ENCODE results near the gene GLYATL2.

The GLYATL2 gene

GRCh38 chr11:58837707-58838388 lies 6.7 kb downstream of the GLYATL2 start:
- DNase-seq (ENCODE audit: low spot score), result no peak
- TF ChIP-seq CTCF (IDR thresholded peaks at IDR 0.05; ENCODE audit: borderline replicate concordance, control extremely low read depth, extremely low read depth, insufficient read depth, missing control alignments), result no peak
- in situ Hi-C loops (cut with MboI; ENCODE audit: low sequenced_read_pairs, unreplicated experiment), result no loop called here

DNA sequence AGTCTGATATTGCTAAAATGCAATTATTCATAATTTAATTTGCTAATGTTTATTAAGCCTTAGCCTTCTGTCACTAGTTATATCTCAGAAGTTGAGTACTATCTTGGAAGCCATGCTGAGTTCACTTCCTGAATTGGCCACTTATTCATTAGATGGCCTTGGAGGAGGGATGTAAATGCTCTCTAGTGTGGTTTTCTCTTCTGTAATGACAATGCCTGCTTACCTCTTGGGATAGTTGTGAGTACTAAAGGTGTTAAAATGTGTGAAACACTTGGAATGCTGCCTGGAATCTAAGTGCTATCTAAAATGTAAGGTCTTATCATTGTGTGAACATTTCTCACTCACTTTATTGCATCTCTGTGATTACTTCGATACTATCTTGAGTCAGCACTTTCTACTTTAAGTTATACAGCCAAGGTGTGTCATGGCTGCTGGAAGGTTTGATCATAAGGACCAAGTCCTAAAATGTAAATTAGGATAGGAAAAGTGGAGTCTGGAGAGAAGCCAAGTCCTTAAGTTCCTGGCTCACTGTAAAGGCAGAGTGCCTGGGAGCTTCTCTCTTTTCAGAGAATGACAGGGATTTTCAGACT lies 12.4 kb downstream of the GLYATL2 start:
- DNase-seq (ENCODE audit: low spot score), result no peak
- in situ Hi-C loops (cut with MboI; ENCODE audit: low sequenced_read_pairs, unreplicated experiment), result no loop called here
- TF ChIP-seq CTCF (IDR thresholded peaks at IDR 0.05; ENCODE audit: borderline replicate concordance, control extremely low read depth, extremely low read depth, insufficient read depth, missing control alignments), result no peak

DNA sequence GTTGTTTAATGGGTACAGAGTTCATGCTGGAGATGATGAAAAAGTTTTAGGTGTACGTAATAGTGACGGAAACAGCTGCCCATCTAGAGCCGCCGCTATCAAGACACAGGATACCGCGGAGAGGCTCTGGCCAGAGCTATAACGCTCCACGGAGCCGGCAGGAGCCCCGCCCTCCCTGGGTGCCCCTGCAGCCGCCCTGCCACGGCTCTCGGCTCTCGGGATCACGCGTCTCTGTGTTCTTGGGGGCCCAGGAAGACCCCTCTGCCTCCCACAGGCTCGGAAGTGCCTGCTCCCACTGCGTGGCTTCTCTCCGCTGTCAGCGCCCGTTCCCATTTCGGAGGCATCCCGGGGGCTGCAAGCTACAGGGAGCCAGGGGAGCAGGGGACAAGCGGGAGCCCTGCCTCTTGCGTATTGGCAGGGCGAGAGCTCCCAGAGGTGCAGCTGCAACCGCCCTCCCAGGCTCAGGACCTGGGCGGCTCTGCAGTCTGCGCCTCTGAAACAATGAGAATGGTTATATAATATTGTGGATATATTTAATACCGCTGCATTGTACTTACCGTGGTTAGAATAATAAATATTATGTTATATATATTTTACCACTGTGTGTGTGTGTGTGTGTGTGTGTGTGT lies 13.7 kb downstream of the GLYATL2 start:
- in situ Hi-C loops (cut with MboI; ENCODE audit: low sequenced_read_pairs, unreplicated experiment), result no loop called here
- TF ChIP-seq CTCF (IDR thresholded peaks at IDR 0.05; ENCODE audit: borderline replicate concordance, control extremely low read depth, extremely low read depth, insufficient read depth, missing control alignments), result no peak
- DNase-seq (ENCODE audit: low spot score), result no peak

GRCh38 chr11:58829786-58830185 lies 14.7 kb downstream of the GLYATL2 start:
- DNase-seq (ENCODE audit: low spot score), result no peak
- no peak for TF ChIP-seq CTCF (IDR thresholded peaks at IDR 0.05; ENCODE audit: borderline replicate concordance, control extremely low read depth, extremely low read depth, insufficient read depth, missing control alignments)
- in situ Hi-C loops (cut with MboI; ENCODE audit: low sequenced_read_pairs, unreplicated experiment), result no loop called here

GRCh38 chr11:58813693-58814092 lies 30.8 kb downstream of the GLYATL2 start:
- in situ Hi-C loops (cut with MboI; ENCODE audit: low sequenced_read_pairs, unreplicated experiment), result no loop called here

GRCh38 chr11:58811499-58811898 lies 33.0 kb downstream of the GLYATL2 start:
- no peak for TF ChIP-seq CTCF (IDR thresholded peaks at IDR 0.05; ENCODE audit: borderline replicate concordance, control extremely low read depth, extremely low read depth, insufficient read depth, missing control alignments)
- in situ Hi-C loops (cut with MboI; ENCODE audit: low sequenced_read_pairs, unreplicated experiment), result no loop called here

More at GRCh38 chr11:58813693-58814092, 30.8 kb downstream of the GLYATL2 start:
- DNase-seq (ENCODE audit: low spot score), result no peak
- no peak for TF ChIP-seq CTCF (IDR thresholded peaks at IDR 0.05; ENCODE audit: borderline replicate concordance, control extremely low read depth, extremely low read depth, insufficient read depth, missing control alignments)

More at GRCh38 chr11:58811499-58811898, 33.0 kb downstream of the GLYATL2 start:
- DNase-seq (ENCODE audit: low spot score), result no peak

Measured in GM13976 (cell line).